Left ventricle myocardium inferior (tissue), 1 donor: Measurements from ENCODE around the gene ITGAD. TPM values are rescaled to one million over a fixed set of nuclear protein-coding genes. Genes with fewer than 3 reads are reported as not detected.

Experiments used
- DNase-seq: peaks from one replicate; pipeline ENCODE4 v3.0.0-alpha.2; 2020
- H3K27ac ChIP-seq: fragments of 200-600 bp; replicated peaks from 2 replicates; pipeline ENCODE4 v1.8.0; 2021
- H3K27me3 ChIP-seq: fragments of 200-600 bp; 2 replicates; pipeline ENCODE4 v1.8.0; 2021; ENCODE audit warnings: low read depth
- H3K36me3 ChIP-seq: fragments of 200-600 bp; 2 replicates; pipeline ENCODE4 v1.8.0; 2021
- H3K4me1 ChIP-seq: fragments of 200-600 bp; 2 replicates; pipeline ENCODE4 v1.8.0; 2021
- H3K4me3 ChIP-seq: fragments of 200-600 bp; 2 replicates; pipeline ENCODE4 v1.8.0; 2021; ENCODE audit warnings: mild to moderate bottlenecking, moderate library complexity
- H3K9me3 ChIP-seq: fragments of 200-600 bp; replicated peaks from 2 replicates; pipeline ENCODE4 v1.8.0; 2021
- CTCF ChIP-seq: fragments of 200-600 bp; IDR thresholded peaks from 2 replicates; pipeline ENCODE4 v1.8.0; 2021; ENCODE audit warnings: antibody characterized with exemption, mild to moderate bottlenecking, borderline replicate concordance
- intact Hi-C: fragments of 100-400 bp; cut with micrococcal nuclease; formaldehyde crosslinking; loops from one replicate; pipeline ENCODE4 v1.11.0; 2022
- total RNA-seq: library from RNA; stranded (reverse); fragmentation: NEBNext Ultra II Directional; extraction: Animal tissue kit (Norgen Biotek cat#: 25700); gene quantifications from one replicate; pipeline ENCODE4 v1.2.1, GENCODE V29; 2021
- donor health status: DM: no; HTN: yes; CAD: no; lungs with severe emphysema.

Gene ITGAD
- total RNA-seq, 1 donor from 2014 or later, result not detected

- intact Hi-C loops, result no loop called here
- Histone ChIP-seq H3K4me1 (no peaks in the 10 kb centered on the region), H3K27ac (no peak overlapping the region), H3K27me3 (peaks cover 25% of the 10 kb centered on the region), H3K9me3 (no peaks in the 10 kb centered on the region), H3K4me3 (no peak overlapping the region), H3K36me3 (no peaks in the 10 kb centered on the region)
- no peak for TF ChIP-seq CTCF
- DNase-seq, result no peak
Observed at GRCh38 chr16:31351246-31351941, 41.7 kb upstream of the ITGAD start.

GRCh38 chr16:31351942-31352325 lies 41.2 kb upstream of the ITGAD start:
- H3K36me3 ChIP-seq, result no peaks in the 10 kb centered on the region
- intact Hi-C loops, result no loop called here
- H3K27ac ChIP-seq, result no peak overlapping the region
- TF ChIP-seq CTCF, result no peak
- peaks cover 2% of the 10 kb centered on the region for H3K4me1 ChIP-seq
- no peaks in the 10 kb centered on the region for H3K9me3 ChIP-seq
- DNase-seq, result no peak
- H3K4me3 ChIP-seq, result no peak overlapping the region
- H3K27me3 ChIP-seq, result peaks cover 25% of the 10 kb centered on the region

- peaks cover 25% of the 10 kb centered on the region for H3K27me3 ChIP-seq
- no peaks in the 10 kb centered on the region for H3K9me3 ChIP-seq
- H3K4me3 ChIP-seq, result no peak overlapping the region
- peaks cover 8% of the 10 kb centered on the region for H3K4me1 ChIP-seq
- H3K27ac ChIP-seq, result no peak overlapping the region
- DNase-seq, result no peak
- H3K36me3 ChIP-seq, result no peaks in the 10 kb centered on the region
- TF ChIP-seq CTCF, result no peak
- intact Hi-C loops, result no loop called here
Observed at GRCh38 chr16:31352376-31353115, 40.6 kb upstream of the ITGAD start.

GRCh38 chr16:31354394-31355291 lies 38.5 kb upstream of the ITGAD start, which contains the start of gene ITGAX:
ITGAX (plus strand) TSS chr16:31355176; CDS start chr16:31355255, 79 bp downstream.
- no peak for TF ChIP-seq CTCF
- Histone ChIP-seq H3K4me1 (peaks cover 16% of the 10 kb centered on the region), H3K4me3 (no peak within 1 kb of the TSS), H3K9me3 (no peaks in the 10 kb centered on the region), H3K27ac (no peak within 1 kb of the TSS), H3K27me3 (peaks cover 25% of the 10 kb centered on the region), H3K36me3 (no peaks in the 10 kb centered on the region)
- DNase-seq, result peak; percentile 54
- intact Hi-C loops, result no loop called here

GRCh38 chr16:31355431-31356100 lies 37.6 kb upstream of the ITGAD start:
- peaks cover 16% of the 10 kb centered on the region for H3K4me1 ChIP-seq
- no peak overlapping the region for H3K4me3 ChIP-seq
- intact Hi-C loops, result no loop called here
- H3K27me3 ChIP-seq, result peaks cover 17% of the 10 kb centered on the region
- no peak overlapping the region for H3K27ac ChIP-seq
- no peak for DNase-seq
- no peaks in the 10 kb centered on the region for H3K9me3 ChIP-seq
- no peaks in the 10 kb centered on the region for H3K36me3 ChIP-seq
- TF ChIP-seq CTCF, result no peak
